Measurements from ENCODE around the gene RXRA. TPM values are rescaled to one million over a fixed set of nuclear protein-coding genes. Genes with fewer than 3 reads are reported as not detected.
A peak's percentile ranks its signal among the peaks of the same experiment; 100 is the strongest.

Gene RXRA
- total RNA-seq, 1 donor from 2014 or later, result 33.4 TPM

- Histone ChIP-seq H2AFZ (ENCODE audit: low read depth, low read length) (no peak overlapping the region), H3K79me2 (ENCODE audit: insufficient read depth, low read length) (peaks cover 26% of the 10 kb centered on the region), H3K4me3 (ENCODE audit: insufficient read depth, low read depth, low read length) (no peak overlapping the region), H3K36me3 (ENCODE audit: insufficient read depth, low read length) (no peaks in the 10 kb centered on the region), H4K20me1 (ENCODE audit: insufficient read depth, low read length) (peaks cover 68% of the 10 kb centered on the region), H3K9me3 (ENCODE audit: insufficient read depth, low read depth, low read length) (no peaks in the 10 kb centered on the region), H3K4me1 (ENCODE audit: insufficient read depth, low read length) (peaks cover 41% of the 10 kb centered on the region), H3K9ac (ENCODE audit: low read length) (no peak overlapping the region), H3K27ac (ENCODE audit: low read depth, low read length) (no peak overlapping the region), H3K4me2 (ENCODE audit: low read length) (no peak overlapping the region), H3K27me3 (ENCODE audit: insufficient read depth, low read length) (no peaks in the 10 kb centered on the region)
- Mint-ChIP-seq H3K27ac (ENCODE audit: unreplicated experiment) (peak overlapping the region; percentile 58), H3K36me3 (ENCODE audit: low read depth, unreplicated experiment) (peaks cover 3% of the 10 kb centered on the region), H3K4me1 (ENCODE audit: low read depth, unreplicated experiment) (peaks cover 6% of the 10 kb centered on the region), H3K27me3 (ENCODE audit: low read depth, unreplicated experiment) (no peaks in the 10 kb centered on the region), H3K9me3 (ENCODE audit: unreplicated experiment) (no peaks in the 10 kb centered on the region), H3K4me3 (ENCODE audit: unreplicated experiment) (no peak overlapping the region)
- FAIRE-seq, result no peak
- DNase-seq (ENCODE audit: low read depth), result no peak
- TF ChIP-seq EZH2 (IDR thresholded peaks at IDR 0.05; ENCODE audit: insufficient read depth, low read length), result no peak
- no peak for TF ChIP-seq CTCF (IDR thresholded peaks at IDR 0.05; ENCODE audit: insufficient read depth, low read depth, low read length)
Observed at GRCh38 chr9:134408939-134409737, 82.9 kb downstream of the RXRA start.

GRCh38 chr9:134410071-134410834 lies 84.0 kb downstream of the RXRA start:
- H3K27ac ChIP-seq (ENCODE audit: low read depth, low read length), result no peak overlapping the region
- H3K9me3 Mint-ChIP-seq (ENCODE audit: unreplicated experiment), result no peaks in the 10 kb centered on the region
- no peak overlapping the region for H2AFZ ChIP-seq (ENCODE audit: low read depth, low read length)
- no peaks in the 10 kb centered on the region for H3K27me3 ChIP-seq (ENCODE audit: insufficient read depth, low read length)
- H3K9me3 ChIP-seq (ENCODE audit: insufficient read depth, low read depth, low read length), result no peaks in the 10 kb centered on the region
- peaks cover 3% of the 10 kb centered on the region for H3K36me3 Mint-ChIP-seq (ENCODE audit: low read depth, unreplicated experiment)
- no peak overlapping the region for H3K4me2 ChIP-seq (ENCODE audit: low read length)
- no peak overlapping the region for H3K9ac ChIP-seq (ENCODE audit: low read length)
- H3K27me3 Mint-ChIP-seq (ENCODE audit: low read depth, unreplicated experiment), result no peaks in the 10 kb centered on the region
- DNase-seq (ENCODE audit: low read depth) (no peak), FAIRE-seq (no peak)
- H3K4me3 ChIP-seq (ENCODE audit: insufficient read depth, low read depth, low read length), result no peak overlapping the region
- TF ChIP-seq EZH2 (IDR thresholded peaks at IDR 0.05; ENCODE audit: insufficient read depth, low read length) (no peak), CTCF (IDR thresholded peaks at IDR 0.05; ENCODE audit: insufficient read depth, low read depth, low read length) (no peak)
- peaks cover 45% of the 10 kb centered on the region for H3K4me1 ChIP-seq (ENCODE audit: insufficient read depth, low read length)
- H3K79me2 ChIP-seq (ENCODE audit: insufficient read depth, low read length), result peaks cover 16% of the 10 kb centered on the region
- H3K4me1 Mint-ChIP-seq (ENCODE audit: low read depth, unreplicated experiment), result peaks cover 6% of the 10 kb centered on the region
- no peak overlapping the region for H3K4me3 Mint-ChIP-seq (ENCODE audit: unreplicated experiment)
- H3K27ac Mint-ChIP-seq (ENCODE audit: unreplicated experiment), result peak overlapping the region; percentile 85
- H4K20me1 ChIP-seq (ENCODE audit: insufficient read depth, low read length), result peaks cover 68% of the 10 kb centered on the region
- no peaks in the 10 kb centered on the region for H3K36me3 ChIP-seq (ENCODE audit: insufficient read depth, low read length)

Data from astrocyte (in vitro differentiated cells and primary cell).